Liver (tissue), 9 donors: ENCODE data around the gene UBE2S. TPM values are rescaled to one million over a fixed set of nuclear protein-coding genes. Genes with fewer than 3 reads are reported as not detected.

ENCODE experiments used
- DNase-seq: peaks from one replicate; pipeline ENCODE4 v3.0.0-alpha.2; 2017; ENCODE audit warnings: low spot score
- H3K27ac ChIP-seq, 2 donors: one replicate each; pipeline ENCODE4 v1.7.0; 2013; ENCODE audit warnings: inconsistent platforms in 2 of 2, low read length in 2 of 2, control low read depth in 1 of 2, low read depth in 1 of 2, mild to moderate bottlenecking in 1 of 2
- H3K27me3 ChIP-seq, 4 donors: one replicate each; pipeline versions ENCODE4 v1.6.1 to v1.7.0; 2013; ENCODE audit warnings: low read length in 3 of 4, inconsistent platforms in 1 of 4, mild to moderate bottlenecking in 1 of 4, moderate library complexity in 1 of 4; ENCODE audit not compliant: control insufficient read depth in 4 of 4, insufficient read depth in 4 of 4
- H3K36me3 ChIP-seq, 4 donors: one replicate each; pipeline versions ENCODE4 v1.6.1 to v1.7.0; 2013; ENCODE audit warnings: low read length in 3 of 4, mild to moderate bottlenecking in 3 of 4, low read depth in 1 of 4, moderate library complexity in 1 of 4; ENCODE audit not compliant: control insufficient read depth in 4 of 4, insufficient read depth in 3 of 4
- H3K4me1 ChIP-seq, 4 donors: one replicate each; pipeline versions ENCODE4 v1.6.1 to v1.7.0; 2013; ENCODE audit warnings: low read length in 3 of 4, mild to moderate bottlenecking in 3 of 4, moderate library complexity in 1 of 4; ENCODE audit not compliant: control insufficient read depth in 4 of 4, insufficient read depth in 4 of 4
- H3K4me3 ChIP-seq, 3 donors: one replicate each; pipeline versions ENCODE4 v1.6.1 to v1.7.0; 2013; ENCODE audit warnings: low read length in 3 of 3, control low read depth in 1 of 3, low read depth in 1 of 3, mild to moderate bottlenecking in 1 of 3
- H3K9ac ChIP-seq, 2 donors: one replicate each; pipeline ENCODE4 v1.7.0; 2013; ENCODE audit warnings: low read length in 2 of 2, mild to moderate bottlenecking in 2 of 2, moderate library complexity in 2 of 2, control low read depth in 1 of 2, low read depth in 1 of 2
- H3K9me3 ChIP-seq, 4 donors: one replicate each; pipeline versions ENCODE4 v1.6.1 to v1.7.0; 2013; ENCODE audit warnings: low read length in 3 of 4; ENCODE audit not compliant: control insufficient read depth in 4 of 4
- ATF3 ChIP-seq: IDR thresholded peaks from 2 replicates; pipeline ENCODE4 v1.6.1; 2016; ENCODE audit warnings: antibody characterized with exemption
- EGR1 ChIP-seq, 2 donors: IDR thresholded peaks; 2 replicates each; pipeline ENCODE4 v1.6.1; 2016 to 2018; ENCODE audit warnings: antibody characterized with exemption in 2 of 2, low read depth in 2 of 2
- FOXA1 ChIP-seq: IDR thresholded peaks from 2 replicates; pipeline ENCODE4 v1.6.1; 2016; ENCODE audit warnings: antibody characterized with exemption
- FOXA2 ChIP-seq: IDR thresholded peaks from 2 replicates; pipeline ENCODE4 v1.6.1; 2016; ENCODE audit warnings: antibody characterized with exemption
- GABPA ChIP-seq, 2 donors: IDR thresholded peaks in 1 of 2; conservative IDR thresholded peaks in 1 of 2; 2 replicates each; pipeline ENCODE4 v1.6.1; 2016; ENCODE audit warnings: antibody characterized with exemption in 2 of 2, mild to moderate bottlenecking in 1 of 2, moderate library complexity in 1 of 2
- HNF4A ChIP-seq, 2 donors: conservative IDR thresholded peaks; 2 replicates each; pipeline ENCODE4 v1.6.1; 2016; ENCODE audit warnings: antibody characterized with exemption in 2 of 2, mild to moderate bottlenecking in 2 of 2
- HNF4G ChIP-seq: IDR thresholded peaks from 2 replicates; pipeline ENCODE4 v1.6.1; 2016; ENCODE audit warnings: antibody characterized with exemption
- JUND ChIP-seq, 2 donors: IDR thresholded peaks; 2 replicates each; pipeline ENCODE4 v1.6.1; 2016; ENCODE audit warnings: antibody characterized with exemption in 2 of 2
- MAX ChIP-seq: IDR thresholded peaks from 2 replicates; pipeline ENCODE4 v1.6.1; 2016; ENCODE audit warnings: antibody characterized with exemption
- NR2F2 ChIP-seq: IDR thresholded peaks from 2 replicates; pipeline ENCODE4 v1.6.1; 2016; ENCODE audit warnings: antibody characterized with exemption
- RAD21 ChIP-seq, 2 donors: IDR thresholded peaks; 2 replicates each; pipeline ENCODE4 v1.6.1; 2016; ENCODE audit warnings: antibody characterized with exemption in 2 of 2, mild to moderate bottlenecking in 2 of 2
- RXRA ChIP-seq, 2 donors: IDR thresholded peaks; 2 replicates each; pipeline ENCODE4 v1.6.1; 2017 to 2018; ENCODE audit warnings: antibody characterized with exemption in 2 of 2, mild to moderate bottlenecking in 1 of 2
- SP1 ChIP-seq: IDR thresholded peaks from 2 replicates; pipeline ENCODE4 v1.6.1; 2018; ENCODE audit warnings: antibody characterized with exemption, mild to moderate bottlenecking
- TAF1 ChIP-seq: conservative IDR thresholded peaks from 2 replicates; pipeline ENCODE4 v1.6.1; 2016; ENCODE audit warnings: antibody characterized with exemption, mild to moderate bottlenecking
- YY1 ChIP-seq: IDR thresholded peaks from 2 replicates; pipeline ENCODE4 v1.6.1; 2016; ENCODE audit warnings: antibody characterized with exemption, mild to moderate bottlenecking
- WGBS: extraction: QIAGEN DNeasy Blood & Tissue Kit; methylation state at CpG from one replicate; pipeline ENCODE4 v1.1.7; 2013; 5-methylcytosine and 5-hydroxymethylcytosine counted together
- polyA plus RNA-seq, 2 donors: library from polyadenylated mRNA; stranded (reverse) in 1 of 2; unstranded in 1 of 2; fragments of 200-250 nt in 1 of 2; fragments of >200 nt in 1 of 2; fragmentation: Nextera tagmentation in 1 of 2; extraction: Ambion mirVana in 1 of 2; gene quantifications; one replicate each; pipeline versions ENCODE4 v1.2.1 to v1.2.3, GENCODE V29; 2013 to 2015
- total RNA-seq, 2 donors: library from RNA; depleted of rRNA; stranded (reverse); fragments of >200 nt; gene quantifications; one replicate each; pipeline ENCODE4 v1.2.3, GENCODE V29; 2014
- TF ChIP-seq, protein P1 (sequence below): fragments of 150-350 bp; IDR thresholded peaks from 2 replicates; pipeline ENCODE4 v1.5.1; 2017; ENCODE audit warnings: improper control_type of control experiment, low read depth, low read length; ENCODE audit not compliant: missing input control
- TF ChIP-seq, protein P2 (sequence below): IDR thresholded peaks from 2 replicates; pipeline ENCODE4 v1.6.1; 2016; ENCODE audit warnings: antibody characterized with exemption, mild to moderate bottlenecking
- TF ChIP-seq, protein P3 (sequence below): IDR thresholded peaks from 2 replicates; pipeline ENCODE4 v1.6.1; 2016; ENCODE audit warnings: antibody characterized with exemption
- donor health status: healthy.
- donor health status: healthy.
- donor health status: healthy.
- donor health status: healthy.
- donor health status: healthy.

The UBE2S gene
- total and polyA plus RNA-seq, 4 donors: 5.2 to 95.2 (median 6.8) TPM

GRCh38 chr19:55444646-55445045, 37.1 kb upstream of the UBE2S start:
- WGBS: 40% methylated on average over 11 of the region's 11 CpGs
- DNase-seq: no peak
- Histone ChIP-seq H3K36me3 (no peaks in the 10 kb centered on the region), H3K27me3 (peaks cover 10 to 12% (median 11%) of the 10 kb centered on the region in 4 donors), H3K9ac (no peak overlapping the region), H3K4me1 (peaks cover 0 to 3% (median 1%) of the 10 kb centered on the region in 4 donors), H3K4me3 (no peak overlapping the region), H3K9me3 (peaks cover 0 to 2% (median 0%) of the 10 kb centered on the region in 4 donors), H3K27ac (no peak overlapping the region)
- TF ChIP-seq NR2F2 (no peak), RAD21 (IDR thresholded peaks at IDR 0.05) (no peak), SP1 (no peak), RXRA (IDR thresholded peaks at IDR 0.05) (no peak), HNF4G (no peak), HNF4A (conservative IDR thresholded peaks at IDR 0.05) (no peak), TAF1 (no peak), ATF3 (no peak), EGR1 (IDR thresholded peaks at IDR 0.05; ENCODE audit: low read depth in 2 of 2) (no peak), GABPA (IDR thresholded peaks at IDR 0.05 in 1 of 2, conservative IDR thresholded peaks at IDR 0.05 in 1 of 2) (no peak), FOXA1 (no peak), JUND (IDR thresholded peaks at IDR 0.05) (no peak), YY1 (no peak), FOXA2 (no peak), MAX (no peak)
- TF ChIP-seq, protein P1, sequence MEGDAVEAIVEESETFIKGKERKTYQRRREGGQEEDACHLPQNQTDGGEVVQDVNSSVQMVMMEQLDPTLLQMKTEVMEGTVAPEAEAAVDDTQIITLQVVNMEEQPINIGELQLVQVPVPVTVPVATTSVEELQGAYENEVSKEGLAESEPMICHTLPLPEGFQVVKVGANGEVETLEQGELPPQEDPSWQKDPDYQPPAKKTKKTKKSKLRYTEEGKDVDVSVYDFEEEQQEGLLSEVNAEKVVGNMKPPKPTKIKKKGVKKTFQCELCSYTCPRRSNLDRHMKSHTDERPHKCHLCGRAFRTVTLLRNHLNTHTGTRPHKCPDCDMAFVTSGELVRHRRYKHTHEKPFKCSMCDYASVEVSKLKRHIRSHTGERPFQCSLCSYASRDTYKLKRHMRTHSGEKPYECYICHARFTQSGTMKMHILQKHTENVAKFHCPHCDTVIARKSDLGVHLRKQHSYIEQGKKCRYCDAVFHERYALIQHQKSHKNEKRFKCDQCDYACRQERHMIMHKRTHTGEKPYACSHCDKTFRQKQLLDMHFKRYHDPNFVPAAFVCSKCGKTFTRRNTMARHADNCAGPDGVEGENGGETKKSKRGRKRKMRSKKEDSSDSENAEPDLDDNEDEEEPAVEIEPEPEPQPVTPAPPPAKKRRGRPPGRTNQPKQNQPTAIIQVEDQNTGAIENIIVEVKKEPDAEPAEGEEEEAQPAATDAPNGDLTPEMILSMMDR: no peak
- TF ChIP-seq, protein P2, sequence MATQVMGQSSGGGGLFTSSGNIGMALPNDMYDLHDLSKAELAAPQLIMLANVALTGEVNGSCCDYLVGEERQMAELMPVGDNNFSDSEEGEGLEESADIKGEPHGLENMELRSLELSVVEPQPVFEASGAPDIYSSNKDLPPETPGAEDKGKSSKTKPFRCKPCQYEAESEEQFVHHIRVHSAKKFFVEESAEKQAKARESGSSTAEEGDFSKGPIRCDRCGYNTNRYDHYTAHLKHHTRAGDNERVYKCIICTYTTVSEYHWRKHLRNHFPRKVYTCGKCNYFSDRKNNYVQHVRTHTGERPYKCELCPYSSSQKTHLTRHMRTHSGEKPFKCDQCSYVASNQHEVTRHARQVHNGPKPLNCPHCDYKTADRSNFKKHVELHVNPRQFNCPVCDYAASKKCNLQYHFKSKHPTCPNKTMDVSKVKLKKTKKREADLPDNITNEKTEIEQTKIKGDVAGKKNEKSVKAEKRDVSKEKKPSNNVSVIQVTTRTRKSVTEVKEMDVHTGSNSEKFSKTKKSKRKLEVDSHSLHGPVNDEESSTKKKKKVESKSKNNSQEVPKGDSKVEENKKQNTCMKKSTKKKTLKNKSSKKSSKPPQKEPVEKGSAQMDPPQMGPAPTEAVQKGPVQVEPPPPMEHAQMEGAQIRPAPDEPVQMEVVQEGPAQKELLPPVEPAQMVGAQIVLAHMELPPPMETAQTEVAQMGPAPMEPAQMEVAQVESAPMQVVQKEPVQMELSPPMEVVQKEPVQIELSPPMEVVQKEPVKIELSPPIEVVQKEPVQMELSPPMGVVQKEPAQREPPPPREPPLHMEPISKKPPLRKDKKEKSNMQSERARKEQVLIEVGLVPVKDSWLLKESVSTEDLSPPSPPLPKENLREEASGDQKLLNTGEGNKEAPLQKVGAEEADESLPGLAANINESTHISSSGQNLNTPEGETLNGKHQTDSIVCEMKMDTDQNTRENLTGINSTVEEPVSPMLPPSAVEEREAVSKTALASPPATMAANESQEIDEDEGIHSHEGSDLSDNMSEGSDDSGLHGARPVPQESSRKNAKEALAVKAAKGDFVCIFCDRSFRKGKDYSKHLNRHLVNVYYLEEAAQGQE: no peak
- TF ChIP-seq, protein P3, sequence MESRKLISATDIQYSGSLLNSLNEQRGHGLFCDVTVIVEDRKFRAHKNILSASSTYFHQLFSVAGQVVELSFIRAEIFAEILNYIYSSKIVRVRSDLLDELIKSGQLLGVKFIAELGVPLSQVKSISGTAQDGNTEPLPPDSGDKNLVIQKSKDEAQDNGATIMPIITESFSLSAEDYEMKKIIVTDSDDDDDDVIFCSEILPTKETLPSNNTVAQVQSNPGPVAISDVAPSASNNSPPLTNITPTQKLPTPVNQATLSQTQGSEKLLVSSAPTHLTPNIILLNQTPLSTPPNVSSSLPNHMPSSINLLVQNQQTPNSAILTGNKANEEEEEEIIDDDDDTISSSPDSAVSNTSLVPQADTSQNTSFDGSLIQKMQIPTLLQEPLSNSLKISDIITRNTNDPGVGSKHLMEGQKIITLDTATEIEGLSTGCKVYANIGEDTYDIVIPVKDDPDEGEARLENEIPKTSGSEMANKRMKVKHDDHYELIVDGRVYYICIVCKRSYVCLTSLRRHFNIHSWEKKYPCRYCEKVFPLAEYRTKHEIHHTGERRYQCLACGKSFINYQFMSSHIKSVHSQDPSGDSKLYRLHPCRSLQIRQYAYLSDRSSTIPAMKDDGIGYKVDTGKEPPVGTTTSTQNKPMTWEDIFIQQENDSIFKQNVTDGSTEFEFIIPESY: no peak
